HepG2 (cell line): ENCODE measurements around the gene VAMP8. TPM values are rescaled to one million over a fixed set of nuclear protein-coding genes. Genes with fewer than 3 reads are reported as not detected.

ENCODE experiments used
- ARNT2 ChIP-seq: sonication (generic); formaldehyde crosslinking; IDR thresholded peaks from 2 replicates; pipeline ENCODE4 v1.8.0; 2022; ENCODE audit warnings: mild to moderate bottlenecking, low read depth, missing genetic modification reagents, moderate library complexity
- CREB1 ChIP-seq, 2 experiments: fragments of 450-650 bp in 1 of 2; IDR thresholded peaks; 2 replicates each; pipeline ENCODE4 v1.6.1; 2016 to 2017; ENCODE audit warnings: control low read depth in 1 of 2, mild to moderate bottlenecking in 1 of 2, missing compliant biosample characterization in 1 of 2, missing genetic modification characterization in 1 of 2
- FLYWCH1 ChIP-seq: sonication (generic); formaldehyde crosslinking; IDR thresholded peaks from 2 replicates; pipeline ENCODE4 v1.8.1; 2023; ENCODE audit warnings: mild to moderate bottlenecking, missing genetic modification reagents
- HIVEP1 ChIP-seq: sonication (generic); formaldehyde crosslinking; IDR thresholded peaks from 2 replicates; pipeline ENCODE4 v1.4.0; 2020; ENCODE audit warnings: mild to moderate bottlenecking, missing genetic modification reagents
- ISX ChIP-seq: sonication (generic); formaldehyde crosslinking; conservative IDR thresholded peaks from 2 replicates; pipeline ENCODE4 v1.5.0; 2020; ENCODE audit warnings: missing genetic modification reagents
- POLR2AphosphoS2 ChIP-seq: IDR thresholded peaks from 2 replicates; pipeline ENCODE4 v1.6.1; 2011; ENCODE audit warnings: low read depth, low read length, improper control_type of control experiment
- RNF2 ChIP-seq: fragments of 450-650 bp; conservative IDR thresholded peaks from 2 replicates; pipeline ENCODE4 v1.6.1; 2016; ENCODE audit warnings: low read depth
- SMC3 ChIP-seq: IDR thresholded peaks from 2 replicates; pipeline ENCODE4 v1.6.1; 2011; ENCODE audit warnings: low read length, improper control_type of control experiment
- THRA ChIP-seq: sonication (generic); formaldehyde crosslinking; IDR thresholded peaks from 2 replicates; pipeline ENCODE4 v1.4.0; 2020; ENCODE audit warnings: missing genetic modification reagents, borderline replicate concordance
- TSC22D2 ChIP-seq: sonication (generic); formaldehyde crosslinking; IDR thresholded peaks from 2 replicates; pipeline ENCODE4 v1.5.1; 2020; ENCODE audit warnings: missing genetic modification reagents, mild to moderate bottlenecking, borderline replicate concordance
- ZBTB49 ChIP-seq: sonication (generic); formaldehyde crosslinking; IDR thresholded peaks from 2 replicates; pipeline ENCODE4 v1.4.0; 2020; ENCODE audit warnings: missing genetic modification reagents, borderline replicate concordance
- ZNF232 ChIP-seq: sonication (generic); formaldehyde crosslinking; IDR thresholded peaks from 2 replicates; pipeline ENCODE4 v1.4.0; 2020; ENCODE audit warnings: missing genetic modification reagents, borderline replicate concordance
- ZNF331 ChIP-seq: sonication (generic); formaldehyde crosslinking; IDR thresholded peaks from 2 replicates; pipeline ENCODE4 v1.4.0; 2020; ENCODE audit warnings: missing genetic modification reagents
- ZNF484 ChIP-seq: sonication (generic); formaldehyde crosslinking; IDR thresholded peaks from 2 replicates; pipeline ENCODE4 v1.5.1; 2020; ENCODE audit warnings: mild to moderate bottlenecking, low read depth, missing genetic modification reagents, borderline replicate concordance
- ZNF709 ChIP-seq: sonication (generic); formaldehyde crosslinking; IDR thresholded peaks from 2 replicates; pipeline ENCODE4 v1.5.0; 2020; ENCODE audit warnings: mild to moderate bottlenecking, missing genetic modification reagents
- polyA plus RNA-seq, 8 experiments: library from polyadenylated mRNA; depleted of rRNA in 3 of 8; stranded (reverse) in 7 of 8; unstranded in 1 of 8; fragments of >200 nt; fragmentation: Illumina TruSeq in 4 of 8; extraction: Trizol in 4 of 8; gene quantifications; 2 replicates each; pipeline versions ENCODE4 v1.2.1 to v1.2.3, GENCODE V29; 2011 to 2016; ENCODE audit warnings: low read depth in 4 of 8, missing spikeins in 1 of 8, mixed read lengths in 1 of 8; ENCODE audit not compliant: insufficient read depth in 1 of 8
- total RNA-seq, 5 experiments: library from RNA; depleted of rRNA; stranded (reverse); fragments of >200 nt; fragmentation: Illumina TruSeq; extraction: Trizol; gene quantifications; 2 replicates each; pipeline ENCODE4 v1.2.3, GENCODE V29; 2016; ENCODE audit warnings: low read depth in 1 of 5
- TF ChIP-seq, protein P1 (sequence below): sonication (generic); formaldehyde crosslinking; IDR thresholded peaks from 2 replicates; pipeline ENCODE4 v1.9.0; 2021; ENCODE audit warnings: missing genetic modification reagents, mild to moderate bottlenecking, borderline replicate concordance
- TF ChIP-seq, protein P2 (sequence below): sonication (generic); formaldehyde crosslinking; IDR thresholded peaks from 2 replicates; pipeline ENCODE4 v1.8.0; 2022; ENCODE audit warnings: mild to moderate bottlenecking, missing genetic modification reagents
- TF ChIP-seq, protein P3 (sequence below): sonication (generic); formaldehyde crosslinking; IDR thresholded peaks from 2 replicates; pipeline ENCODE4 v1.4.0; 2020; ENCODE audit warnings: mild to moderate bottlenecking, missing genetic modification reagents
- TF ChIP-seq, protein P4 (sequence below): sonication (generic); formaldehyde crosslinking; IDR thresholded peaks from 2 replicates; pipeline ENCODE4 v1.8.1; 2023; ENCODE audit warnings: mild to moderate bottlenecking, moderate library complexity, missing genetic modification reagents

VAMP8 gene
- total and polyA plus RNA-seq, 2 of the 13 experiments (the other 11 are each of a cell fraction or from before 2014, with no cell fraction given) = 83.3 to 157 TPM

GRCh38 chr2:85561280-85562212 lies 15.8 kb upstream of the VAMP8 start, which contains the start of gene GGCX (continued):
- TF ChIP-seq, protein P1, sequence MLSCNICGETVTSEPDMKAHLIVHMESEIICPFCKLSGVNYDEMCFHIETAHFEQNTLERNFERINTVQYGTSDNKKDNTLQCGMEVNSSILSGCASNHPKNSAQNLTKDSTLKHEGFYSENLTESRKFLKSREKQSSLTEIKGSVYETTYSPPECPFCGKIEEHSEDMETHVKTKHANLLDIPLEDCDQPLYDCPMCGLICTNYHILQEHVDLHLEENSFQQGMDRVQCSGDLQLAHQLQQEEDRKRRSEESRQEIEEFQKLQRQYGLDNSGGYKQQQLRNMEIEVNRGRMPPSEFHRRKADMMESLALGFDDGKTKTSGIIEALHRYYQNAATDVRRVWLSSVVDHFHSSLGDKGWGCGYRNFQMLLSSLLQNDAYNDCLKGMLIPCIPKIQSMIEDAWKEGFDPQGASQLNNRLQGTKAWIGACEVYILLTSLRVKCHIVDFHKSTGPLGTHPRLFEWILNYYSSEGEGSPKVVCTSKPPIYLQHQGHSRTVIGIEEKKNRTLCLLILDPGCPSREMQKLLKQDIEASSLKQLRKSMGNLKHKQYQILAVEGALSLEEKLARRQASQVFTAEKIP (CRISPR knock-in tag) = no peak
- TF ChIP-seq, protein P2, sequence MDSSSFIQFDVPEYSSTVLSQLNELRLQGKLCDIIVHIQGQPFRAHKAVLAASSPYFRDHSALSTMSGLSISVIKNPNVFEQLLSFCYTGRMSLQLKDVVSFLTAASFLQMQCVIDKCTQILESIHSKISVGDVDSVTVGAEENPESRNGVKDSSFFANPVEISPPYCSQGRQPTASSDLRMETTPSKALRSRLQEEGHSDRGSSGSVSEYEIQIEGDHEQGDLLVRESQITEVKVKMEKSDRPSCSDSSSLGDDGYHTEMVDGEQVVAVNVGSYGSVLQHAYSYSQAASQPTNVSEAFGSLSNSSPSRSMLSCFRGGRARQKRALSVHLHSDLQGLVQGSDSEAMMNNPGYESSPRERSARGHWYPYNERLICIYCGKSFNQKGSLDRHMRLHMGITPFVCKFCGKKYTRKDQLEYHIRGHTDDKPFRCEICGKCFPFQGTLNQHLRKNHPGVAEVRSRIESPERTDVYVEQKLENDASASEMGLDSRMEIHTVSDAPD = no peak
- TF ChIP-seq ISX (no peak), SMC3 (no peak; the same call in 1 of the 2 replicates), RNF2 (no peak), ZNF709 (CRISPR knock-in tag) (peak; percentile 97), ARNT2 (CRISPR knock-in tag) (peak; percentile 62), CREB1 (IDR thresholded peaks at IDR 0.05) (peak; percentile 84), CREB1 (CRISPR knock-in tag; IDR thresholded peaks at IDR 0.05) (peak; percentile 96), POLR2AphosphoS2 (peak; percentile 48; the same call in 1 of the 2 replicates), HIVEP1 (CRISPR knock-in tag) (peak; percentile 81), ZBTB49 (CRISPR knock-in tag) (no peak), ZNF331 (CRISPR knock-in tag) (peak; percentile 67; the same call in 1 of the 2 replicates), TSC22D2 (peak; percentile 69; the same call in 1 of the 2 replicates), ZNF232 (CRISPR knock-in tag) (no peak), THRA (CRISPR knock-in tag) (peak; percentile 54; the same call in 1 of the 2 replicates), ZNF484 (CRISPR knock-in tag) (no peak), FLYWCH1 (CRISPR knock-in tag) (no peak)
- TF ChIP-seq, protein P3, sequence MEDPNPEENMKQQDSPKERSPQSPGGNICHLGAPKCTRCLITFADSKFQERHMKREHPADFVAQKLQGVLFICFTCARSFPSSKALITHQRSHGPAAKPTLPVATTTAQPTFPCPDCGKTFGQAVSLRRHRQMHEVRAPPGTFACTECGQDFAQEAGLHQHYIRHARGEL (CRISPR knock-in tag) = peak; percentile 68; the same call in 1 of the 2 replicates
- TF ChIP-seq, protein P4, sequence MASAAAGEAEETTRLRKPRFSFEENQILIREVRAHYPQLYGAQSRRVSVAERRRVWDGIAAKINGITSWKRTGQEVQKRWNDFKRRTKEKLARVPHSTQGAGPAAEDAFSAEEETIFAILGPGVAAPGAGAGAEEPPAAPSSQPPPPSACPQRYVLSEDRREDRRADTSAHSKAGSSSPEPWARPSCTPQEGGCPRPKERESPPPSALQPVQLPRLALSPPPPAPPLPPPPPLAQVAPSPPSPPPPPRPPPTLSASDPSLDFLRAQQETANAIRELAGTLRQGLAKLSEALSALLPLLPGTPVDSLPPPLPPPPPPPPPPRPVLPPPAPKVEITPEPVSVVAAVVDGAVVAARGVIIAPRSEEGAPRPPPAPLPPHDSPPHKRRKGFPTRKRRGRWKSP (CRISPR knock-in tag) = peak; percentile 96
